AG09309 (cell line): Measurements from ENCODE around the gene OR52E5.

Experiments used
- DNase-seq: peaks from one replicate; pipeline ENCODE4 v3.0.0-alpha.2; 2010; ENCODE audit warnings: low read depth
- H3K4me3 ChIP-seq: 2 replicates; pipeline ENCODE4 v1.5.1; 2011; ENCODE audit warnings: mild to moderate bottlenecking, low read depth, low read length, moderate library complexity; ENCODE audit not compliant: control insufficient read depth
- CTCF ChIP-seq: IDR thresholded peaks from 2 replicates; pipeline ENCODE4 v1.5.1; 2011; ENCODE audit warnings: mild to moderate bottlenecking, low read depth, low read length, inconsistent platforms; ENCODE audit not compliant: insufficient read depth, control insufficient read depth; ENCODE audit errors: missing control alignments

The OR52E5 gene

GRCh38 chr11:5892908-5893307 lies at the start of gene OR52E5:
Gene OR52E5, plus strand, starts transcription at chr11:5893208. Its CDS starts 7,569 bp downstream, at chr11:5900777.
- no peak for TF ChIP-seq CTCF
- H3K4me3 ChIP-seq, result no peak within 1 kb of the TSS
- DNase-seq, result no peak

- DNase-seq, result no peak
- no peak overlapping the region for H3K4me3 ChIP-seq
- no peak for TF ChIP-seq CTCF
Observed at GRCh38 chr11:5846701-5847100, 46.3 kb upstream of the OR52E5 start.

- TF ChIP-seq CTCF, result no peak
- no peak overlapping the region for H3K4me3 ChIP-seq
- no peak for DNase-seq
Observed at GRCh38 chr11:5847711-5848110, 45.3 kb upstream of the OR52E5 start.

GRCh38 chr11:5851002-5851401 lies 42.0 kb upstream of the OR52E5 start:
- no peak overlapping the region for H3K4me3 ChIP-seq
- TF ChIP-seq CTCF, result no peak
- no peak for DNase-seq

- no peak within 1 kb of the TSS for H3K4me3 ChIP-seq
- TF ChIP-seq CTCF, result no peak
- DNase-seq, result no peak
Observed at GRCh38 chr11:5857590-5857989, 35.4 kb upstream of the OR52E5 start, which contains the start of gene OR52E8. Gene OR52E8, minus strand, starts transcription at chr11:5857690. Its CDS starts 0 bp downstream, at chr11:5857690.

- H3K4me3 ChIP-seq, result no peak overlapping the region
- no peak for TF ChIP-seq CTCF
- no peak for DNase-seq
Observed at GRCh38 chr11:5865826-5866225, 27.2 kb upstream of the OR52E5 start.

- no peak for TF ChIP-seq CTCF
- no peak for DNase-seq
- H3K4me3 ChIP-seq, result no peak overlapping the region
Observed at GRCh38 chr11:5878564-5878963, 14.4 kb upstream of the OR52E5 start.
